Activated naive CD4-positive, alpha-beta T cell treated with anti-CD3 and anti-CD28 coated beads, Interleukin-2, amount 50 U/mL, for 16 hours (primary cell): ENCODE data around the gene MAB21L2.

Source experiments
- DNase-seq: peaks from one replicate; pipeline ENCODE4 v3.0.0-alpha.2; 2020

MAB21L2 gene

DNA sequence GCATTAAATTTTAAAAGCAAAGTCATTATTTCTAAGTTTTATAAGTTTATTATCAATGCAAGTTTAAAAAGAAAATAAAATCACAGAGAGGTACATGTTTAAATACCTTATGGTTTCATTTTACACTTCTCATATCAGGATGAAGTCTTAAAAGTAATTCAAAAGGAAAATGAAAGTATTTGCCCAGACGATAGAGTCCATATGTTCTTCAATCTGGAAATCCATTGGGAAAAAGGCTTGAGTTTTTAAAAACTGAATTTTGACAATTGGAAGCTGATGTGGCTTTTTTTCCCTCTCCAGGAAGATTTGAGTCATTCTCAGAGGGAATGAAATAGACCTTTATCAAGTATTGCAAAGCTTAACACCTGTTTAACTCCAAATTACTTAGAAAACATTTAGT, 37.1 kb downstream of the MAB21L2 start:
- no peak for DNase-seq

DNA sequence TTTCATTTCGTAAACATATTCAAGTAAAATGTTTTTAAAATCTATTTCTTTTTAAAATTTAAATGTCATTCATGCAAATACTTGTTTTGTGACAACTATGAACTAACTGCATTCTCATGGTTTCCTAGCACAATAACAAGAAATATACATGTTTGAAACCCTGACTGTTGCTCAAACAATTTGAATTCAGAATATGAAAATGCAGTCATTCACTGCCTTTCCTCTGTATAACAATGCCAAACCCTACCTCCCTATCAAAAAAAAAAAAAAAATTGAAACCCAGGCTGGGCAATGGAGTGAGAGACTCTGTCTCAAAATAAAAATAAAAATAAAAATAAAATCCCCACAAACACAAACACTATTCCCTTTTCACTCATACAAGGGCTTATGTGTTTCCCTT, 42.1 kb downstream of the MAB21L2 start:
- DNase-seq, result no peak

DNA sequence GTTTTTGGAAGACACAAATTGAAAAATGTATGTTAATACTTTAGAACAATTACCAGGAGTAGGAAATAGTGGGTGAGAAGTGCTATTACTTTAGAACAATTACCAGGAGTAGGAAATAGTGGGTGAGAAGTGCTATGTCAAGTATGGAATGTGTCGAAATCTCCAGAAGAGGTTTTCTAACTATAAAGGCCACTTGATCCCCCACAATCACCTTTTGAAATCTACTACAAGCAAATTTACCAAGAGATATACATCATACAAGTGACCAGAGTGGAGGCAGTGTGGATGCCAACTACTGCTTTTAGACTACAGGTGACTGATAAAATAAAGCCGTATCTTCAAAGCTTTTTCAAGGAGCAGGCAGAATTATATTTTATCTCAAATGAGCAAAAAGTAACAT, 43.1 kb downstream of the MAB21L2 start:
- no peak for DNase-seq

DNA sequence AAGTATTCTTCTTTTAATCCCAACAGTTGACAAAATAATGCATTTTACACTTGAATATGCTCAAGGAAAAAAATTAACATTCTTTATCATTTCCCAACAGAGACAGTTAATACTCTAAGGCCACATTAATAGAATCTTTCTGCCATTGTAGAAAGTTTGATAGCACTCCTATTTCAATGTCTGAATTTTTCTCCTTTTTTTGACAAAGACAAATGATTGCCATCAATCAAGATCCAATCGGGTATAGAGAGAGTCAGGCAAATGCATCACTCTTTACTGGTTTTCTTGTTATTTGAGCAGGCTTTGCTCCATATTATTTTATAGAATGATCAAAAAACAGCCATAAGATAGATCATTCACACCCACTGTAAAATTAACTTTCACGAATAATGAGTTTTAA, 46.1 kb downstream of the MAB21L2 start:
- no peak for DNase-seq

DNA sequence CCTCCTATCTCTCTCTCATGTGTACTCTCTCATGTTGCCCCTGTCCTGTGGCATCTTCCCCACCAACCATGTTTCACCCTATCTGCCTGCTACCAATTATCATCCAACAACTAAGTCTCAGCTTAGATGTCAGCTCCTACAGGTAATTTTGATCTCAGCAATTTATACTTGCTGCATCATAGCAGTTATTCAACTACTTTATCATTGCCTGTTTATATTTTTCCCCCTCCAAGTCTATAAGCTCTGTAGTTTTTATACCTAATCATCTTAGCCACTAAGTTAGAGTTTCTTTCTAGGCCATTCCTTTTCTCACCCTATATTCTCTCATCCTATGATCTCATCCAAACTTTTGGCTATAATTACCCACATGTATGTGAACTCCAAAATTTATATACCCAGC, 50.7 kb downstream of the MAB21L2 start:
- DNase-seq, result no peak
